ENCODE results near the gene RP2.

Gene RP2

GRCh38 chrX:46836701-46837557 is at the start of gene RP2:
Gene RP2, plus strand, starts transcription at chrX:46837043. Its CDS starts 58 bp downstream, at chrX:46837101.
- Mint-ChIP-seq H3K9me3 (no peaks in the 10 kb centered on the region), H3K36me3 (no peaks in the 10 kb centered on the region), H3K27ac (peak within 1 kb of the TSS; percentile 97), H3K27me3 (no peaks in the 10 kb centered on the region), H3K4me3 (peak within 1 kb of the TSS; percentile 97), H3K4me1 (peaks cover 6% of the 10 kb centered on the region)

- Mint-ChIP-seq H3K36me3 (no peaks in the 10 kb centered on the region), H3K27ac (no peak overlapping the region)
Measured at GRCh38 chrX:46788902-46789301, 47.9 kb upstream of the RP2 start.

GRCh38 chrX:46791927-46792809 is 44.7 kb upstream of the RP2 start:
- Mint-ChIP-seq H3K4me3 (peak overlapping the region; percentile 11), H3K9me3 (no peaks in the 10 kb centered on the region), H3K27me3 (no peaks in the 10 kb centered on the region), H3K4me1 (peaks cover 18% of the 10 kb centered on the region), H3K27ac (peak overlapping the region; percentile 35), H3K36me3 (no peaks in the 10 kb centered on the region)

More at GRCh38 chrX:46788902-46789301, 47.9 kb upstream of the RP2 start:
- Mint-ChIP-seq H3K27me3 (no peaks in the 10 kb centered on the region), H3K4me1 (peaks cover 18% of the 10 kb centered on the region), H3K4me3 (no peak overlapping the region), H3K9me3 (no peaks in the 10 kb centered on the region)

- H3K4me3 Mint-ChIP-seq: peak overlapping the region; percentile 11
- H3K27me3 Mint-ChIP-seq: no peaks in the 10 kb centered on the region
- no peaks in the 10 kb centered on the region for H3K9me3 Mint-ChIP-seq
- H3K4me1 Mint-ChIP-seq: peaks cover 18% of the 10 kb centered on the region
- H3K36me3 Mint-ChIP-seq: no peaks in the 10 kb centered on the region
- peak overlapping the region; percentile 35 for H3K27ac Mint-ChIP-seq
Measured at GRCh38 chrX:46792810-46793188, 44.0 kb upstream of the RP2 start.

GRCh38 chrX:46793386-46794143 is 43.3 kb upstream of the RP2 start:
- Mint-ChIP-seq H3K27me3 (no peaks in the 10 kb centered on the region), H3K4me1 (peaks cover 18% of the 10 kb centered on the region), H3K9me3 (no peaks in the 10 kb centered on the region), H3K36me3 (no peaks in the 10 kb centered on the region), H3K4me3 (no peak overlapping the region), H3K27ac (no peak overlapping the region)

- Mint-ChIP-seq H3K36me3 (no peaks in the 10 kb centered on the region), H3K27me3 (no peaks in the 10 kb centered on the region), H3K4me1 (peaks cover 18% of the 10 kb centered on the region), H3K27ac (no peak overlapping the region), H3K9me3 (no peaks in the 10 kb centered on the region), H3K4me3 (no peak overlapping the region)
Measured at GRCh38 chrX:46796574-46797191, 40.2 kb upstream of the RP2 start.

- Mint-ChIP-seq H3K9me3 (no peaks in the 10 kb centered on the region), H3K27me3 (peaks cover 4% of the 10 kb centered on the region), H3K4me1 (no peaks in the 10 kb centered on the region), H3K27ac (no peak overlapping the region), H3K36me3 (no peaks in the 10 kb centered on the region), H3K4me3 (no peak overlapping the region)
Measured at GRCh38 chrX:46803140-46803539, 33.7 kb upstream of the RP2 start.

GRCh38 chrX:46805270-46805669 is 31.6 kb upstream of the RP2 start:
- Mint-ChIP-seq H3K9me3 (no peaks in the 10 kb centered on the region), H3K4me1 (no peaks in the 10 kb centered on the region), H3K4me3 (no peak overlapping the region), H3K27ac (no peak overlapping the region), H3K36me3 (no peaks in the 10 kb centered on the region), H3K27me3 (peaks cover 5% of the 10 kb centered on the region)

GRCh38 chrX:46811121-46811520 is 25.7 kb upstream of the RP2 start:
- Mint-ChIP-seq H3K27ac (no peak overlapping the region), H3K4me1 (no peaks in the 10 kb centered on the region), H3K4me3 (no peak overlapping the region), H3K27me3 (peaks cover 1% of the 10 kb centered on the region), H3K9me3 (no peaks in the 10 kb centered on the region), H3K36me3 (no peaks in the 10 kb centered on the region)

- no peaks in the 10 kb centered on the region for H3K9me3 Mint-ChIP-seq
- peaks cover 1% of the 10 kb centered on the region for H3K27me3 Mint-ChIP-seq
- no peaks in the 10 kb centered on the region for H3K4me1 Mint-ChIP-seq
- H3K36me3 Mint-ChIP-seq: no peaks in the 10 kb centered on the region
- H3K27ac Mint-ChIP-seq: no peak overlapping the region
- H3K4me3 Mint-ChIP-seq: no peak overlapping the region
Measured at GRCh38 chrX:46812445-46812844, 24.4 kb upstream of the RP2 start.

GRCh38 chrX:46814966-46815365 is 21.9 kb upstream of the RP2 start:
- Mint-ChIP-seq H3K4me3 (no peak overlapping the region), H3K27me3 (no peaks in the 10 kb centered on the region), H3K4me1 (no peaks in the 10 kb centered on the region), H3K27ac (no peak overlapping the region), H3K36me3 (no peaks in the 10 kb centered on the region), H3K9me3 (no peaks in the 10 kb centered on the region)

- Mint-ChIP-seq H3K36me3 (peaks cover 2% of the 10 kb centered on the region), H3K27ac (no peak overlapping the region), H3K4me3 (no peak overlapping the region), H3K4me1 (no peaks in the 10 kb centered on the region), H3K9me3 (peaks cover 13% of the 10 kb centered on the region), H3K27me3 (no peaks in the 10 kb centered on the region)
Measured at GRCh38 chrX:46819136-46819535, 17.7 kb upstream of the RP2 start.

GRCh38 chrX:46820391-46821100 is 16.3 kb upstream of the RP2 start:
- Mint-ChIP-seq H3K4me3 (no peak overlapping the region), H3K36me3 (peaks cover 2% of the 10 kb centered on the region), H3K27me3 (no peaks in the 10 kb centered on the region), H3K27ac (no peak overlapping the region), H3K4me1 (no peaks in the 10 kb centered on the region), H3K9me3 (peaks cover 13% of the 10 kb centered on the region)

GRCh38 chrX:46823481-46823880 is 13.4 kb upstream of the RP2 start:
- Mint-ChIP-seq H3K36me3 (peaks cover 2% of the 10 kb centered on the region), H3K4me1 (no peaks in the 10 kb centered on the region), H3K27ac (no peak overlapping the region), H3K9me3 (peaks cover 13% of the 10 kb centered on the region), H3K4me3 (no peak overlapping the region), H3K27me3 (no peaks in the 10 kb centered on the region)
